HG03159 (cell line): ENCODE data around the gene ALLC.
"Not testable (repeated sequence)": the region's sequence is repeated elsewhere in the genome, so short reads cannot be mapped to it uniquely, and the experiment has no call there.

Experiments used
- ATAC-seq: cut with Tn5 transposase; IDR thresholded peaks from one replicate; pipeline ENCODE4 v1.9.1; 2021; ENCODE audit warnings: mild to moderate bottlenecking, moderate library complexity; ENCODE audit not compliant: unreplicated experiment

The ALLC gene

GRCh38 chr2:3654011-3654410 lies 4.0 kb upstream of the ALLC start:
- ATAC-seq = no peak

DNA sequence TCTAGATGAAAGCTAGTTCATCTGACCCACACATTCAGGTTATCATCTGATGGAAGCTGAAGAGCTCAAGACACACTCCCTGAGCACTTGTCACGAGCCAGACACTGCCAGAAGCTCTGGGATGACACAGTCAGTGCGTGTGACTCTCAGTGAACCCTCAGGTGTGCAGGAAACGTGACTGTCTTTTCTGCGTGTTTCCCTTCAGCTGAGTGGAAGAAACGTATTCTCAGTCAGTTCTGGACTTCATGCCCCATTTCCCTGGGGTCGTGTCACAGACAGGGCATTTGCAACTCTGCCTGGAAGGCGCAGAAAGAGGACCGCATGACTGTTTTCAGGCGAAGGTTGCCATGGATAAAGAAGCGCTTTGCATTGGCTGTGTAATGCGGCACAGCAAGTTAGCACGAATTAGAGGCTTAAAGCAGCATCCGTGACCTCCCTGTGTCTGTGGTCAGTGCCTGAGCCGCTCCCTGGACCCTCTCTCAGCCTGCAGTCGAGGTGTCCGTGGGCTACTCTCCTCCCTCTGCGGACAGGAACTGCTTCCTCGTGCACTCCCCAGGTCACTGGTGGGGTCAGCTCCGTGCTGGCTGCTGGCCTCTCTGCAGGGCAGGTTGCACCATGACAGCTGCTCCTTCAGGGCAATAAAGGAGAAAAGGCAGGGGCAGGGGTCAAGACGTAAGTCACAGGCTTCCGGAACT lies 3.3 kb upstream of the ALLC start:
- no peak for ATAC-seq

GRCh38 chr2:3655871-3656761 lies 1.9 kb upstream of the ALLC start:
- ATAC-seq = no peak

DNA sequence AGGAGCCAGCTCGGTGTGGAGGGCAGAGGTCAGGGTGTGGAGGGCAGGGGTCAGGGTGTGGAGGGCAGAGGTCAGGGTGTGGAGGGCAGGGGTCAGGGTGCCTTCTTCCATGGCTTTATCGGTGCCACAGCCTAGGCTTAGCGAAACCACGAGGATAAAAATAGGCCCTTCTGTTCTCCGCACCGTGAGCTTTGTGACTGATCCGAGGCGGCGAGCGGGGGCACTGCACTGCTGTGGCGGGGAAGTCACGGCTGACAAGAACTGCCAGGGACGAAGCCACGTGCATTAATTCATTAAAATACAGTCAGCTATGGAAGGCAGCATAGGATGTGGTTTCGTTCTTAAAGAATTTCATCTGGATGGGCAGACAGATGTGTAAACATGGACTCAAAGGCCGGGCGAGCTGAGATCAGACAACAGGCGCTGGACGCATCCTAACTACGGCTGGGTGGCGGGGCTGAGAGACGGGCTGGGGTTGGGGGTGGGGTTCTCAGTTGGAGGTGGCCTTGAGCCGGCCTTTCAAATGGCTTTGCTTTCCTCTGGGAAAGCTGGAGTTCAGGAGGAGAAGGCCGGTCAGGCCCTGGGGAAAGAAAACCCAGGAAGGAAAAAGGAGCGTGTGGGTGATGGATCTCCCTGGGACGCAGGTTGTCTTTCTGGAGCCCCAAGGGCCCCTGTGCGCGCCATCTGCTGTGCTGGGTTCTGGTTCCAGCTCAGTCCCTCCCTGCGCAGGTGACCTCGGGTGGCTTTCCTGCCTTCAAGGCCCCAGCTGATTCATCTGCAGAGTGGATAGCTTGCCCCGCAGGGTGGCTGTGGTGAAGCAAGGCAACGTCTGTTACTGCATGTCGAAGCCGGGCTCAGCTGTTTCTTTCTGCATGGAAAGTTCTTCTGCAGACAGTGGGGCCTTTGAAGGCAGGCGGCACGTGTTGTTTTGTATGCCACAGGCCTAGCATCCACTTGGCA lies 958 bp upstream of the ALLC start:
- no peak for ATAC-seq

- ATAC-seq = no peak
Observed at GRCh38 chr2:3659447-3660432, 1.7 kb downstream of the ALLC start.

DNA sequence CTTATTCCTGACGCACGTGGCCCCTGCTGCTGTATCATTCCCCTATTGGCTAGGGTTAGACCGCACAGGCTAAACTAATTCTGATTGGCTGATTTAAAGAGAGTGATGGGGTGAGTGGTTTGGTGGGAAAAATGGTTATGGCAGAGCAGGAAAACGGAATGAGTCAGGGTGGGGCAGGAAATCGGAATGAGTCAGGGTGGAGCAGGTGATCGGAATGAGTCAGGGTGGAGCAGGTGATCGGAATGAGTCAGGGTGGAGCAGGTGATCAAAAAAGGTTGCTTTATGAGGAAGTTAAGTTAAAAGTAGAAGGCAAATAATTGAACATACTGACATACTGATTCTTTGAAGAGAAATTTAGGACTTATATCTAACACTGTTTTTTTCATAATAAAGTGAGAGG lies 2.6 kb downstream of the ALLC start:
- not testable (repeated sequence) for ATAC-seq

DNA sequence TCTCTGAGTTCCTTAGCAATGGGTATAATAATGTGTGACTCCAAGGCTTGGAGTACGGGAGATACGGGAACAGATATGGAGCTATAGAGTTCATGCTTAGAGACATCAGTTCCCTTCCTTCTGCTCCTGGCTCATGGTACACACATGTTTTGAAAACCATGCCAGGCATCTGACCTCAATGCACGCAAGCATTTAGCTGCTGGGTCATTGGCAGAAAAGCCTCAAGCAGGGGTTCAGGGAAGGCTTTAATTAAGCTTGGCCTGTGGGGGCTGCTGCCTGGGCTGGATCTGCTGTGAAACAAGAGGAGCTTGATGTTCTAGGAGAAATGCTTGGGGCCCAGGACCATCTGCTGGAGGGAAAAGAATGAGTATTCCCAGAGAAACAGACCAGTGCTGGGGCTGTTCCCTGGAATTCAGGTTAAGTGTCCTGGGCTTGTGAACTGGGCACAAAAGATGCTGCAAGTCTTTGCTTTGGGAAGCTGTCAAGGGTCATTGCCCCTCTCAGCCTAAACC lies 3.2 kb downstream of the ALLC start:
- ATAC-seq = no peak

DNA sequence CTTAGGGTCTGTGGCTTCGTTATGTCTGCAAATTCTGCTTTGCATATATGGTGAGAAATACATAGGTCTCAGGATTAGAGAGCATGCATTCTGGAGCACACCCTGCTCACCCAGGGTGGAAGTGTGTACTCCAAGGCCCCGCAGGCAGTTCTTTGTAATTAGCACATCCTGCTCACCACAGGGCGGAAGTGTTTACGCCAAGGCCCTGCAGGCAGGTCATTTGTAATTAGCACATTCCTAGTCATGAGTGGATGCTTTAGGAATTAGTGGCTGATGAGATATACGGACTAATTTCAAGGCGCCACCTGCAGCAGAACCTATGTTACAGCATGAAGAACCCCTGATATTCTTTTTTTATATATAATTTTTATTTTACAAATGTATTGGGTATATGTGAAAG lies 4.2 kb downstream of the ALLC start:
- no peak for ATAC-seq

DNA sequence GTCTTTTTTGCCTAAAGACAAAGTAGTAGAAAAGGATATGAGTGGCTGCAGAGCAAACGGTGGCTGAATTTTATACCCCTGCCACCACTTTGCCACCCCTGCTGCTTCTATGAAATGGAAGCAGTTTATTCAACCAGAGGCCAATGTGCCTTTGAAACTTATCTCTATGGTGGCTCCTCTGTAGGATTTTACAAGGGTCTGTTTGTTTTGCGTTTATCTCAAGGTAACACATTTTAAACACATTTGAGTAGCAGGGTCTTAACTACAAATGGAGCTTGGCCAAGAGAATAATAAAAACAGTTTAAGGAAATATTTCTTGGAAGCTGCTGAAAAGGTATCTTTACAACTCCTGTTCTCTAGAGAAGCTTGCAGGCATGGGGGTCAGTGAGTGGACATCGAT lies 6.1 kb downstream of the ALLC start:
- ATAC-seq = no peak

DNA sequence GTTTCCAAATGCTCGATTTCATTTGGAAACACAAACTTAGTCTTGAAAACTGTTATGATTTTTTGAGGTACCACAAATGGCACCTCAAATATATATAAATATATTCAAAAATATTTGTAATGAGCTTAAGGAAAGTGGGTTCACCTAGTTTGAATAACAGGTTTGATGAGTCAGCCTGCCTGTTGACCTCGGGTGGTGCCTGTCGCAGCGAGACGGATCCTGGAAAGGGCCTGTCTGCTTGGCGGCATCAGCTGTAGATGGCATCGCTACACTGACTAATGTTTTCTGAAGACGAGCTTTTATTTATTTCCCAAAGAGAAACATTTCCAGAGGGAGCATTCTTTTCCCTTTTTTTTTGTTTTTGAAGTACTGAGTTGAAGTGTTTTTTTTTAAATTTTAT lies 6.9 kb downstream of the ALLC start:
- ATAC-seq = no peak

DNA sequence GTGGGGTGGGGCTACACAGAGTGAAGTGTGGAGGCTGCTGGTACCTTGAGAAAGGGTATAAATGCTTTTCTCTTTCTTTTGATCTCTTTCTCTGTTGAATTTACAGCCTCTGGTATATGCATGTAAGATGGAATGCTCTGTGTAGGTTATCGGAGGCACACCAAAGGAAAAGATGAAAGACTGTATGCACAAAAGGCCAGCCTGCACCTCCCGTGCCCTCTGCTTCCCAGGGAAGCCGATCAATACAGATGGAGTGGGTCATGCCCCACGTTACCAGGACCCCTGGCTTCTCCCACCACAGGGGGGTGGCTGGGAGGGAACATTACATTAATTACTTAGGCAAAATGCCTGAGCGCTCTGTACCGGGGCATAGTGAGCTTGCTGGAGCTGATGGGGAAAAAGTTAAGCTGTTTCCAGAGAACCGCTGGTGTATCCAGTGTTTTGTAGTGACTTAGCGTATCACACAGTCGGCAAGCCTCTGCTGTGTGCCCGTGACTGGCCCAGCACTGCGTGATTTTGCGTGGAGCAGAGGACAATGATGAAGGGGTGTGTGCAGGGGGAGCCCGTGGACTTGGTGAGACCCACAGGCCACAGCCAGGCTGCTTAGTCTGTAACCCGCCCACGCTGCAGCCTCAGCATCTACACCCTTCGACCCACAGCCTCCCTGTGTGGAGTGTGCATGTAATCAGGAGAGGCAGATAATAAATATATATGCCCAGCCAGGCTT lies 8.0 kb downstream of the ALLC start:
- ATAC-seq = no peak

- ATAC-seq = no peak
Observed at GRCh38 chr2:3666613-3666975, 8.6 kb downstream of the ALLC start.

- ATAC-seq = no peak
Observed at GRCh38 chr2:3667151-3667631, 9.2 kb downstream of the ALLC start.

- ATAC-seq = no peak
Observed at GRCh38 chr2:3669656-3670055, 11.7 kb downstream of the ALLC start.

- ATAC-seq = no peak
Observed at GRCh38 chr2:3670376-3670775, 12.4 kb downstream of the ALLC start.

DNA sequence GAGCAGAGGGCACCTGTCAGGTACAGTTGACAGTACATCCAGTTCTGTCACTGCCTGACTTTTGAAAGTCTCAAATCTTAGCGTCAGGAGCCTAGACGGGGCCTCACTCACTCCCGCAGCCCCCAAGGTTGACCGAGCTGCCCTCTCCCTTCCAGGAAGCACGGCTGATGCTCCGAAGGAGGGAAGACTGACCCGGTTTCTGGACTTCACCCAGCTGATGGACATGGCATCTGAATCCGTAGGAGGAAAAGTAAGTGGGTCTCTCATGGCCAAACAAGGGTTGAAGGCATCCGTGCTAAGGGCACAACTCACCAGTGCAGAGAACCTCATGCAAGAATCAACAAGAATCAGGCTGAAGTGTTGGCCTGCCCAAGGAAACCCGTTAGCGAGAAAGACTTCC lies 12.9 kb downstream of the ALLC start:
- no peak for ATAC-seq

- ATAC-seq = no peak
Observed at GRCh38 chr2:3672861-3673678, 15.1 kb downstream of the ALLC start.
